GM19324 (cell line): ENCODE results near the gene MTOR.
"Not testable (repeated sequence)": the region's sequence is repeated elsewhere in the genome, so short reads cannot be mapped to it uniquely, and the experiment has no call there.

Experiments
- ATAC-seq: cut with Tn5 transposase; IDR thresholded peaks from one replicate; pipeline ENCODE4 v1.9.1; 2021; ENCODE audit warnings: mild to moderate bottlenecking, moderate library complexity; ENCODE audit not compliant: unreplicated experiment, low FRiP score

Gene MTOR

DNA sequence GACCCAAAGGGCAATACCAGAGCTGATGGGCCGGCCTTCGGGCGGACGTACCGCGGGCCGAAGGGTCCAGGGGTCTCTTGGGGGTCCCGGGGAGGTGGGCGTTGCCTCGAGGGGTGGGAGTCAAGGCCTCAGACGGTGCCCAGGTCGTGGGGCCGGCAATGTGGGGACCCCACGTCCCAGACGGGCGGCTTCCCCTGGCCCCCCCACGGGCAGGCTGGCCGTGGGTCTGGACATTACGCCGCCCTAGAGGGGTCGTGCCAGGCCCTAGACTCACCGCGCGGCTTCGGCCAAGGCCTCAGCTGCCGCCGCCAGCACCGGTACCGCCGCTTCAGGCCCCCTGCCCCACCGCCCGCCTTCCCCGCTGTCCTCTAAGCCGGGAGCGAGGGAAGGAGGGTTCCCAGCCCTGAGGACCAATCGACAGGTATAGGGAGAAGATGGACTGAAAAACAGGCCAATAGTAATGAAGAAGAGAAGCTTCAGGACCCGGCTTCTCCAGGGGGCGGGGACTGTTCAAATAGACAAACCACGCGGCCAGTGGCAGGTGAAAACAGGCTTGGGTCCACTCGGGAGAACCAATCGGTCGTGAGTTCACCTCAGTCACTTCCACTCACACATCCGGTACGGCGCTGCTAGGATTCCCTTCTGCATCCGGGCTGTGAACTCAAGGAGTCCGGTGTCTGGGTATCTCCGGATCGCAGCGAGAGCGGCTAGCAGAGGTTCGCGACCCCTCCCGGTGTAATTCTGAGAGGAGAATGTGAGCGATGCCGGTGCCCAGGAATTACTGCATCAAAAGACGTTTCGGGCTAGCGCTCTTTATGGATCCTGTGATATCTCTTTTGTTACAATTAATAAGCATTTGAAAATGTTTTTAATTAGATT is at the start of gene MTOR:
Gene MTOR (minus strand): TSS at position 381 of the 879 bp plus-strand sequence. CDS start 3,142 bp downstream, outside the sequence.
- peak; percentile 95 for ATAC-seq

DNA sequence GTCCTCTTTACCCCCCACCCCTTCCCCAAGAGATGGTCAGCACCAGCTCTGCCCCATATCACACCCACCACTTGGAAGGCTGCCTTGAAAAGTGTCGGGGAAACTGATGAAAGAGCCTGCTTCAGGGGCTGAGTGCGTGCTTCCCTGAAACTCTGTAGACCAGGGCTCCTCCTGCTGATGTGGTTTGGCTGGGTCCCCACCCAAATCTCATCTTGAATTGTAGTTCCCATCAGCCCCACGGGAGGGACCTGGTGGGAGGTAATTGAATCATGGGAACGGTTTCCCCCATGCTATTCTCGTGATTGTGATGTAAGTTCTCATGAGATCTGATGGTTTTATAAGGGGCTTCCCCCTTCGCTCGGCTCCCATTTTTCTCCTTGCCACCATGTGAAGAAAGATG is 47.0 kb upstream of the MTOR start:
- ATAC-seq, result no peak

DNA sequence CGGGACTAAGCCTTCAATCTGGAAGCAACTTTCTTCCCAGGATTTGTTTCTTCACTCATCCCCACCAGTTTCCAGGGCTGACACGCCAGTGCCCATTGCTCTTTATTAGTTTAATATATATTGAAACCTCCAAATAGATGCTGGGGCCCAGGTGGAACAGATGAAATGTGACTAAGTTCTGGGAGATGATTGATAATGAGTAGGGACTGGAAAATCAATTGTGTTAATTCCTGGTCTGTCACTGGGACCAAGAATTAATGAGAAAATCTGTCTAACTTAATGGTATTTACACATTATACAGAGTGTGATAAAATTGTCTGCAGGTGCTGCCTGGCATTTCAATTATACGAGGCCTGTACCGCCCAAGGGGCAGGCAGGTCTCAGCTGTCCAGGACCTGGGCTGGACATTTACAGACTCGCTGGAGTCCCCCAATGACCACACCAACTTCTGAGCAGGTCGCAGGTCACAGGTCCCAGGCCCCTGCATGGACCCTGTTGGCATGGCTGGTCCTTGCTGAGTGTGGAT is 46.4 kb upstream of the MTOR start:
- no peak for ATAC-seq

DNA sequence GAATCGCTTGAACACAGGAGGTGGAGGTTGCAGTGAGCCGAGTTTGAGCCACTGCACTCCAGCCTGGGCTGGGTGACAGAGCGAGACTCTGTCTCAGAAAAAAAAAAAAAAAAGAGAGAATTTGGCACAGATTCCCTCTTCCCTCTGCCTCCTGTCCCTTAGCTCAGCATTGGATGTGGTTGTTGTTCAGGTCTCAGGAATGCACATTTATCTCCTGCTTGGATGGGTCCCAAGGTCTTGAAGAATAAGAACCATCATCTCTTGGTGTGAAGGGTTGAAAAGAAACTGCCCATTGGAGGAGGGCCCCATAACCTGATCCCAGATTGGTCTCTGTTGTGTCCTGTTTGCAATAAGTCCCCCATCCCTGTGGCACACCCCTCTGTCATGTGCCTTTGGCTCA is 45.5 kb upstream of the MTOR start:
- ATAC-seq, result no peak

DNA sequence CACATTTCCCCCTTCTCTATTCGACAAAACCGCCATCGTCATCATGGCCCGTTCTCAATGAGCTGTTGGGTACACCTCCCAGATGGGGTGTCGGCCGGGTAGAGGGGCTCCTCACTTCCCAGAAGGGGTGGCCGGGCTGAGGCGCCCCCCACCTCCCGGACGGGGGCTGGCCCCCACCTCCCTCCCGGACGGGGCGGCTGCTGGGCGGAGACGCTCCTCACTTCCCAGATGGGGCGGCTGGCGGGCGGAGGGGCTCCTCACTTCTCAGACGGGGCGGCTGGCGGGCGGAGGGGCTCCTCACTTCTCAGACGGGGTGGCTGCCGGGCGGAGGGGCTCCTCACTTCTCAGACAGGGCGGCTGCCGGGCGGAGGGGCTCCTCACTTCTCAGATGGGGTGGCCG is 43.2 kb upstream of the MTOR start:
- ATAC-seq, result not testable (repeated sequence)

DNA sequence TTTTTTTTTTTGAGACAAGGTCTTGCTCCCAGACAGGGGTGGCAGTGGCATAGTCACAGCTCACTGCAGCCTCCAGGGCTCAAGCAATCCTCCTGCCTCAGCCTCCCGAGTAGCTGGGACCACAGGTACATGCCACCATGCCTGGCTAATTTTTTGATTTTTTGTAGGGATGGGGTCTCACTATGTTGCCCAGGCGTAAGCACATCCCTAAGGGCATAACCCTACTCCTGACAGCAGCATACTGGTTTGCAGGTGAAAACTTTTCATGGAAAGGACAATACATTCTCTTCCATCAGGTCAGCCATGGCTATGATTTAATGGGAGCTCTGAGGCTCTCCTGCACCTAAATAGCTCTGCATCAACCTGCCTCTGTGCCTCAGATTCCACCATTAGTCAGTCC is 40.0 kb upstream of the MTOR start:
- no peak for ATAC-seq

DNA sequence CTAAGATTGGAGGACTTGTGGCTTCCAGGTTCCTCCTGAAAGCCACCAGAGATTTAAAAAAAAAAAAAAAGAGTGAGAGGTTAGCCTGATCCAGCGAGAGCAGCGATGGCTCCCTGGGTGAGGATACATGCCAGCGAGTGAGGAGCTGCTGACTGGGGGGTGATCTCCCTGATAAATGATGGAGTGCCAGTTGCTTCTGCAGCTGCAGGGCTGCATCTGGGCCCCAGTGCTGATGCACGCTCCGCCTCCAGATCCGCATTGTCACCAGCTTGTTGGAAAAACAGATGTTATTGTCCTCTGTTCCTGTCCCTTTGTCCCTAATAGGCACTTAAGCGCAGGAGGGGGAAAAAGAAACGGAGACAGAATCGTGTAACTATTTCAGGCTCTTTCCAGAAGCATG is 39.2 kb upstream of the MTOR start:
- no peak for ATAC-seq

DNA sequence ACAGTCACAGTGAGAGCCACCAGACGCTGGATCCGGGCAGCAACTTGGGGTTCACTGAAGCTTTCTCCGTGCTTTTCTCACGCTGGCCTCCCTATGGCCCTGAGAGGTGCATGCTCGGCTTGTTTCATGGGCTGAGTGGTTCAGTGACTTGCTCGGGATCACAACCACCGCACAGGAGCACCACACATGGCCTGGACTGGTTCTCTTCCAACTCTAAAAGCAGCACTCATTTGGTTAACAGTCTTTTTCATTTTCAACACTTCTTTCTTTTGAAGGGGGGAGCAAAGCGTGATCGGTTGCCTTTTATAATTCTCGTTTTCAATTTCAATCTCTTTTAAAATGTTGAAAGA is 36.8 kb upstream of the MTOR start:
- no peak for ATAC-seq

DNA sequence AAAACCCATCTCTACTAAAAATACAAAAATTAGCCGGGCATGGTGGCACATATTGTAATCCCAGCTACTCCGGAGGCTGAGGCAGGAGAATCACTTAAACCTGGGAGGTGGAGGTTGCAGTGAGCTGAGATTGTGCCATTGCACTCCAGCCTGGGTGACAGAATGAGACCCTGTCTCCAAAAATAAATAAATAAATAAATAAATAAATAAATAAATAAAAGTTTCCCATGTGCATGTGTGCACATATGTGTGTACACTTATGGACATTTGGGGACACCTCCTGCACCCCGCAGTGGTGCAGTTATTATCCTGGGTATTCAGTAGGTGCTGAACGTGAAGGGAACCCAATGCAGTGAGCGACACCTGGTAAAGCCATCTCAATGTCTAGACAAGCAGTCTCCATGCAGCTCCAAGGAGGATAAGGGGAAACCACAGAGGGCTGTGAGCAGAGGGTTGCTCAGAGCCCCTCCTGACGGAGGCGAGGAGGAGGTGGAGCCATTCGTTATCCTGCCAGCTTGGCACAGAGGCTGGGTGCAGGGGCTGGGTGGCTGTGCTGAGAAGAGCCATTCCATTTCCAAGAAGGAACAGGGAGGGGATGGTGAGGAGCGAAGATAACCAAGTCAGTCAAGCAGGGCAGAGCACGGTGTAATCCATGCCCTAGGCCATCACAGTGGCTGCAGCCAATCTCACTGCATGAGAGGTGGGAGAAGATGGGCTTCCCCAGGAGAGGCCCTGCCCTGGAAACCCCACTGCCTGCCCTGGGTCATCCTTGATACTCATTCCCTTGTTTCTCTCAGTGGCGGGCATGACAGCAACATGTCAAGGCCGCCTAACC is 36.3 kb upstream of the MTOR start:
- ATAC-seq, result no peak

DNA sequence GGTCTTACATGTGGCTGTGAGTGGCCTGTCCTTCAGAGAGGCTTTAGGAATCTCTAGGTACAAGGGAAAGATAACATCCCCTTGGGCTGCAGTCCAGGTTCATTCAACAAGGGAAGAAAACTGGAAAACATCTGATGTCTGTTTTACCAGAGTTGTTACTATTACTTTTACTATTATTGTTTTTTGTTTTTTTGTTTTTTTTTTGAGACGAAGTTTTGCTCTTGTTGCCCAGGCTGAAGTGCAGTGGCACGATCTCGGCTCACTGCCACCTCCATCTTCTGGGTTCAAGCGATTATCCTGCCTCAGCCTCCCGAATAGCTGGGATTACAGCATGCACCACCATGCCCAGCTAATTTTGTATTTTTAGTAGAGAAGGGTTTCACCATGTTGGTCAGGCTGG is 35.4 kb upstream of the MTOR start:
- ATAC-seq, result not testable (repeated sequence)

DNA sequence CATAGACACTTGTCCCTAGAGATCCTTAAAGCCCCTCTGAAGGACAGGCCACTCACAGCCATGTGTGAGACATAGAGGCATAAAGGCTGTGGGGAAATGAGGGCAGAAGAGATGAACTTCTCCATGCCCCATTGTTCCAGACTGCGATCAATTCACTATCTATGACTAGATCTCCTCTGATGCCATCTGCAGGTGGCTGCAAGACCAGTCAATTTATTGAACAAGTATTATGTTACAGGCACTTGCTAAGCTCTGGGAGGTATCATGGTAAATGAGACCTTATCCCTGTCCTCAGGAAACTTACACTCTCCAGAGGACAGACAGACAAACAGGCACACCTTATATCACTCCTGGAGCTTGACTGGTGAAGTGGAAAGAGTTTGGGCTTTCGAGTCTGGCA is 33.6 kb upstream of the MTOR start:
- no peak for ATAC-seq

DNA sequence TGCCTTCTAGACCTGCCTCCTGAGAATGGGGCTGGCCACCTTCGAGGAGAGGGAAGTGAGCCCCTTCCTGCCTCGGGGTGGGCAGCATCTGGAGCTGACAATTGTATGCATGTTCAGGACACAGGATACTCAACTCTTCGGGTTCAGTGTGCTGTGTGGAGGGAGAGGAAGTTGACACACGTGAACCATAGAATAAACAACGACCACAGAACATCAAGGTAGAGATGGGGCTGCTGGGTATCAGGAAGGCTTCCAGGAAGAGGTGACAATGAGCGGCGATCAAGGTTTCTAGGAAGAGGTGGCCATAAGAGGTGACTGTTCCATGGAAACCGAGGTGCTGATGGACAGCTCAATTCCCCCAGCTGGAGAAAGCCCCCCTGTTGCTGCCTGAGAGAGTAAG is 32.6 kb upstream of the MTOR start:
- ATAC-seq, result no peak

DNA sequence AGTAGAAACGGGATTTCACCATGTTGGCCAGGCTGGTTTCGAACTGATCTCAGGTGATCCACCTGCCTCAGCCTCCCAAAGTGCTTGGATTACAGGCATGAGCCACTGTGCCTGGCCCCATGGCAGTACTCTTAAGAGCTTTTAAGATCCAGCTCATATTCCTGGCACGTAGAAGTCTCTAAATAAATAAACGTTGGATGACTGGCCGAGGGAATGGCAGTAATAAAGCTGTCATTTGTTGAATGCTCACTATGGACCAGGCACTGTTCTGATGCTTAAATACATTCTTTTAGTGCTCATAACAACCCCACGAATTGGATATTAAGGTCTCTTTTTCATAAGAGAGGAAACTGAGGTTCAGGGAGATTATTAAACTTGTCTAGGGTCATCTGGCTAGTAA is 31.5 kb upstream of the MTOR start:
- no peak for ATAC-seq

DNA sequence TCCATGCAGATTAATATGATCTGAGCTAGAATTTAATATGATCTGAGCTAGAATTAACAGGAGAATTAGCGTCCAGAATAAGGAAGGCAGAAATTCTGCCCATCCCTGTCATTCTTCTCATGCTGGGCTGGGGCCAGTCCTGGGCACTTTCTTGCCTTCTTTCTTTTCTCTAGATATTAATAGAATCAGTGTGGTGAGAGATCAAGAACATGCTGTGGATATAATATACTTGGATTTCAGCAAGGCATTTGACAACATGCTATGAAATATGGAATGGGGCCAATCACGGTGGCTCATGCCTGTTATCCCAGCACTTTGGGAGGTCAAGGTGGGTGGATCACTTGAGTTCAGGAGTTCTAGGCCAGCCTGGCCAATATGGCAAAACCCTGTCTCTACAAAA is 28.7 kb upstream of the MTOR start:
- ATAC-seq, result no peak

DNA sequence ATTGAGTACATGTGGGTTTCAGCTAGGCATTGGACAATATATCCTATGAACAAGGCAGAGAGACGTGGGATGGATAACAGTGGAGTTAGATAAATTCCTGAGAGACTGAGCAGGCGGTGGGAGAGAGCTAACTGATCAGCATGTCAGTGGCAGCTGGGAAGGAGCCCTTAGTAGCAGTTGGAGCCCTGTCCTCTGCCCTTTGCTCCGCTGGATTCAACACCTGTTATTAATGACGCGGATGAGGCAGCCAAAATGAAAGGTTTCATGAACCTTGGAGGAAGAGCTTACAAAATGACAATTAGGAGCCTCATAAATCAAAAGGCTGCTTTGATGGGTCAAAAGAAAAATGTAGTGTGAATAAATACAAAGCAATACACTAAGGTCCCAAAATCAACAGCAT is 26.7 kb upstream of the MTOR start:
- ATAC-seq, result no peak

DNA sequence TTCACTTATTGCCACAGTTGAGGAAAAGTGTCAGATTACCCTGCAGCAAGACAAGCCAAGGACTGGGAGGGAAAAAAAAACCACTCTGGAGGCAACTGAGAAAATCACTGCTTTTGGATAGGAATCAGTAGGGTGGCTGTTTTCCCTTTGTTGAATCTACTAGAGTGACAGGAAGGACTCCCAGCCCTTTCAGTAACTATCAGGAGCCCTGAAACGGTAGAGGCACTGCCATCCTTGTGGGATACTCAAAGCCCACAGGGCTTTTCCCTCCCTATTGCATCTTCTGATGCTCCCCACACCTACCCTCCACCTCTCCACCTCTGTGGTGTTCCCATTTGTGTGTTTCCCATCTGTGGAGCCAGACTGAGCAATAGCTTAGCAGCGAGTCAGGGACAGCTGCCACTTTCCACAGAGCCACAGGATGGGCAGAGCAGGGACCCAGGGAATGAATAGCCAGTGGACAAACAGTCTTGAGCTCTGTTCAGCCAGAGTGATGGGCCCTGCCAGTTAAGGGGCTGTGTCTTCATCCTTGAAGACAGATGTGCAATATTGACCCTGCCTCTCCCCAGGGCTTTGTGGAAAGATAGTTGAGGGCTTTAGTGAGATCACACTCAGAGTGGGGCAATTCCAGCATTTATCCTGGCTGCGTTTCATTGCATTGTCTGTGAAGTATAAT is 24.5 kb upstream of the MTOR start:
- ATAC-seq, result no peak

DNA sequence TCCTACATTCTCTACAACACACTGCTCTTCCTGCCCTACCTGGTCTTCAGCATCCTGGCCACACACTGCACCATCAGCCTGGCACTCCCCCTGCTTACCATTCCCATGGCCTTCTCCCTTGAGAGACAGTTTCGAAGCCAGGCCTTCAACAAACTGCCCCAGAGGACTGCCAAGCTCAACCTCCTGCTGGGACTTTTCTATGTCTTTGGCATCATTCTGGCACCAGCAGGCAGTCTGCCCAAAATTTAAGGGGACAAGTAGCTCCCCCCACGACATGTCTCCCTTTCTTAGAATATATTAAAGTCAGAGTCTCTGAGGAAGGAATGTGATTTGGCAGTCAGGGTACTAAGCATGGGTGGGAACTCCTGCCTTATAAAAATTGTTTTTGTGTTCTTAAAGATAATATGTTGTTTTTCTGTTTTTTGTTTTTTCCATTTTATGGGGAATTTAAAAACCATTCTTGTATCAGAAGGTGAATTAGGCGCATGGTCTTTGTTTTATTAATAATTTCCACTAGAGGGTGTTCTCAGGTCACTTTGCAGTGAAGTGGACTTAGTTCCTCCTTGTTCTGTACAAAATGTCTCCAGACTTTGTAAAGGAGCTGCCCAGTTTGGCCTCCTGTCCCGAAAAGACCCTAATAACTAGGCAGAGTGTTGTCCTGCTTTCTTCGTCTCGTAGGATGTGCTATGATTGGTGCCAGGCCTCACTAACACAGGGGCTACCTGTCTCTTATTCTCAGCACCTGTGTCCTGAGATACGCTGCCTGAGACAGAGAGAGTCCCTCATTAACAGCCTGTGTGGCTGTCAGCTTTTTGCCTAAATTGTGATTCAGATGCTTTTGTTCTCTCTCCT is 23.8 kb upstream of the MTOR start:
- ATAC-seq, result no peak

DNA sequence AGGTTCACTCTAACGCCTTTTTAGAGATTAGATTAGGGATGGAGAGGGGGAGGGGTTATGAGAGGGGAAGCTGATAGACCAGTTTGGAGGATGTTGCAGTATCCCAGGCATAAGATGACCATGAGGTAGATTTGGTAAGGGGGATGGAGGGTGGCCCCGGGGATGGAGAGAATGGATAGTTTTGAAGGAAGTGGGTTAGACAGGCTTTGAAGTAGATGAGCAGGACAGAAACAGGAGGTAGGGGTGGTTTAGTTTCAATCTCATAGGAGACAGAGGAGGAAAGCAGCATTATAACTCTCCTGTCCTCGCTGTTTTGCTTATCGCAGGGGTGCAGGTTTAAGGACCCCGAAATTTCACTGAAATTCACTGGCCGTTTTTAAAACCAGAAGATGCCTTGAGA is 22.4 kb upstream of the MTOR start:
- ATAC-seq, result no peak

DNA sequence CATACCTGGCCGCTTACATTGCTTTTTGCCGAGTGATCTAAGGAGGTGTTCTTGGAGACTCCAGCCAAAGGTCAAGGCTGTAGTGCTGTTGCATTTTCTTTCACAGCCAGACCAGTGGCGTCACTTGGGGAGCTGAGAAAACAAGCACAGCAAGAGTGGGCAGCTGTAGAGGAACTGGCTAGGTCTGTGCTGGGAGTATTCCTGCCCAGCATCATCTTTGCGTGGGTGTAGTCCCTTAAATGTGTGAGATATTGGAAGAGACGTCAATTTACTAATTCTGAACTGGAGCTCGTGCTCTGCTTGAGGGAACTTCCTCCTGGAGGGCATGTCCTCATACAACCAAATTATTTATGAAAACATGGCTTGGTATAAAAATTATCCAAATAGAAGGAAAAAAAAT is 20.8 kb upstream of the MTOR start:
- no peak for ATAC-seq
